Measurements from ENCODE around the gene TYW1B.
"Not testable (repeated sequence)": the region's sequence is repeated elsewhere in the genome, so short reads cannot be mapped to it uniquely, and the experiment has no call there.

DNA sequence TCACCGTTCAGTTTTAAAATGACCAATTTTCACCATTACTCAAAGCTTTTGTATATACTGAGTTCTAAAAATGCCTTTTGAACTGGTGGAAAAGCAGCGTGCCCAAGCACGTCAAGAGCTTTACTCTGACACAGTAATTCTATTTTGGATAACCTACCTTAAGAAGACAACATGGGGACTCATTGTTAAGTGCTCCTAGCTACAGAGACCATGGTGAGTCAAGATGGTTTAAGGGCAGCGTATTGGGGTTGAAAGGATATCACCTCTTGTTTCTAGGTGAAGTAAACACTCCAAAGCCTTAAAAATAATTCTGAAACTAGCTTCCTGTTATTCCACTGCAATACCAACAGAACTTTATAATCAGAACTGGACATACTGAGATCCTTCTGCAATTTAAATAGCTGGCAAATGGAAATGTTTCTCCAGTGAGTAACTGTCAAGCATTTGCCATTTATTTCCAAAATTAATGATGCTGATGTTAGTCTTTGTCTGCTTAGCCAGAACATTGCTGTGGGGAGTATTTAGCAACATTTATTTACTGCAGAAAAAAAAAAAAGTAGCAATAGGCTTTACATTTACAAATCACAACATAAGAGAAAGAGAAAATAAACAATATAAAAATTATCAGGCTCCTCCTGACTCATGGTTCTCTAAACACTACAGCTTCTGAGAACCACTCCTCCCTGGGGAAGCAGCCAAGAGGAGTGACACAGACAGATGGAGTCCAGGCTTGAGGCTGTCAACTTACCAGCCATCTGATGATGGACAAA is 44.2 kb downstream of the TYW1B start:
- TF ChIP-seq, protein P1, sequence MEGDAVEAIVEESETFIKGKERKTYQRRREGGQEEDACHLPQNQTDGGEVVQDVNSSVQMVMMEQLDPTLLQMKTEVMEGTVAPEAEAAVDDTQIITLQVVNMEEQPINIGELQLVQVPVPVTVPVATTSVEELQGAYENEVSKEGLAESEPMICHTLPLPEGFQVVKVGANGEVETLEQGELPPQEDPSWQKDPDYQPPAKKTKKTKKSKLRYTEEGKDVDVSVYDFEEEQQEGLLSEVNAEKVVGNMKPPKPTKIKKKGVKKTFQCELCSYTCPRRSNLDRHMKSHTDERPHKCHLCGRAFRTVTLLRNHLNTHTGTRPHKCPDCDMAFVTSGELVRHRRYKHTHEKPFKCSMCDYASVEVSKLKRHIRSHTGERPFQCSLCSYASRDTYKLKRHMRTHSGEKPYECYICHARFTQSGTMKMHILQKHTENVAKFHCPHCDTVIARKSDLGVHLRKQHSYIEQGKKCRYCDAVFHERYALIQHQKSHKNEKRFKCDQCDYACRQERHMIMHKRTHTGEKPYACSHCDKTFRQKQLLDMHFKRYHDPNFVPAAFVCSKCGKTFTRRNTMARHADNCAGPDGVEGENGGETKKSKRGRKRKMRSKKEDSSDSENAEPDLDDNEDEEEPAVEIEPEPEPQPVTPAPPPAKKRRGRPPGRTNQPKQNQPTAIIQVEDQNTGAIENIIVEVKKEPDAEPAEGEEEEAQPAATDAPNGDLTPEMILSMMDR (IDR thresholded peaks at IDR 0.05), result not testable (repeated sequence)
- TF ChIP-seq EP300, POLR2A (IDR thresholded peaks at IDR 0.05): not testable (repeated sequence)

Measured in tibial nerve (tissue), 4 donors.